Ascending aorta (tissue), 2 donors: Measurements from ENCODE around the gene PRRC2B. TPM values are rescaled to one million over a fixed set of nuclear protein-coding genes. Genes with fewer than 3 reads are reported as not detected.

Experiments
- DNase-seq, 2 donors: peaks; one replicate each; pipeline ENCODE4 v3.0.0-alpha.2; 2019; ENCODE audit warnings: low spot score in 2 of 2
- H3K27ac ChIP-seq, 2 donors: fragments of 200-600 bp; sonication (generic); one replicate each; pipeline ENCODE4 v1.5.1; 2016 to 2017; ENCODE audit warnings: mild to moderate bottlenecking in 1 of 2
- H3K27me3 ChIP-seq: fragments of 200-600 bp; sonication (generic); one replicate; pipeline ENCODE4 v1.5.1; 2017
- H3K36me3 ChIP-seq, 2 donors: fragments of 200-600 bp; sonication (generic); one replicate each; pipeline ENCODE4 v1.5.1; 2016
- H3K4me1 ChIP-seq, 2 donors: fragments of 200-600 bp; sonication (generic); one replicate each; pipeline ENCODE4 v1.5.1; 2016 to 2017; ENCODE audit warnings: mild to moderate bottlenecking in 1 of 2
- H3K4me3 ChIP-seq, 2 donors: fragments of 200-600 bp; sonication (generic); one replicate each; pipeline ENCODE4 v1.5.1; 2016 to 2017; ENCODE audit warnings: mild to moderate bottlenecking in 1 of 2
- H3K9me3 ChIP-seq, 2 donors: fragments of 200-600 bp; sonication (generic); one replicate each; pipeline ENCODE4 v1.5.1; 2016
- CTCF ChIP-seq, 3 experiments: fragments of 200-600 bp in 2 of 3; fragments of 450-650 bp in 1 of 3; sonication (generic) in 2 of 3; IDR thresholded peaks; one replicate each; pipeline ENCODE4 v1.5.1; 2016 to 2019; ENCODE audit warnings: antibody characterized with exemption in 3 of 3, mild to moderate bottlenecking in 1 of 3, moderate library complexity in 1 of 3
- intact Hi-C: fragments of 100-400 bp; cut with DNase I; formaldehyde crosslinking; loops from one replicate; pipeline ENCODE4 v1.15.1; 2023
- total RNA-seq: library from RNA; depleted of rRNA; stranded (reverse); fragments of >200 nt; gene quantifications from one replicate; pipeline ENCODE4 v1.1.0, GENCODE V29; 2016

The PRRC2B gene
- total RNA-seq, 1 donor from 2014 or later, result 199 TPM

GRCh38 chr9:131521822-131522221, 127.9 kb downstream of the PRRC2B start:
- peak in 1 of 2 donors; percentile 44 for DNase-seq
- H3K9me3 ChIP-seq, result no peaks in the 10 kb centered on the region
- H3K4me1 ChIP-seq, result no peaks in the 10 kb centered on the region
- no peak for TF ChIP-seq CTCF (IDR thresholded peaks at IDR 0.05)
- H3K4me3 ChIP-seq, result no peak overlapping the region
- H3K36me3 ChIP-seq, result peaks cover 93 to 95% of the 10 kb centered on the region in 2 donors
- no peaks in the 10 kb centered on the region for H3K27me3 ChIP-seq
- intact Hi-C loops, result no loop called here
- no peak overlapping the region for H3K27ac ChIP-seq

GRCh38 chr9:131522257-131523085, 128.6 kb downstream of the PRRC2B start:
- Histone ChIP-seq H3K9me3 (no peaks in the 10 kb centered on the region), H3K36me3 (peaks cover 90 to 95% of the 10 kb centered on the region in 2 donors), H3K4me1 (no peaks in the 10 kb centered on the region), H3K27ac (no peak overlapping the region), H3K4me3 (no peak overlapping the region), H3K27me3 (no peaks in the 10 kb centered on the region)
- DNase-seq, result peak in 1 of 2 donors; percentile 54
- intact Hi-C loops, result no loop called here
- no peak for TF ChIP-seq CTCF (IDR thresholded peaks at IDR 0.05)

GRCh38 chr9:131523086-131523388, 129.2 kb downstream of the PRRC2B start:
- Histone ChIP-seq H3K4me1 (no peaks in the 10 kb centered on the region), H3K27me3 (no peaks in the 10 kb centered on the region), H3K36me3 (peaks cover 84 to 97% of the 10 kb centered on the region in 2 donors), H3K9me3 (no peaks in the 10 kb centered on the region), H3K27ac (no peak overlapping the region), H3K4me3 (no peak overlapping the region)
- DNase-seq, result no peak
- intact Hi-C loops, result no loop called here
- TF ChIP-seq CTCF (IDR thresholded peaks at IDR 0.05), result no peak

GRCh38 chr9:131523451-131524435, 129.9 kb downstream of the PRRC2B start:
- Histone ChIP-seq H3K9me3 (no peaks in the 10 kb centered on the region), H3K4me1 (no peaks in the 10 kb centered on the region), H3K36me3 (peaks cover 84 to 97% of the 10 kb centered on the region in 2 donors), H3K4me3 (no peak overlapping the region), H3K27ac (no peak overlapping the region), H3K27me3 (no peaks in the 10 kb centered on the region)
- intact Hi-C loops, result no loop called here
- peak in 1 of 2 donors; percentile 63 for DNase-seq
- TF ChIP-seq CTCF (IDR thresholded peaks at IDR 0.05), result no peak

GRCh38 chr9:131524665-131525315, 130.9 kb downstream of the PRRC2B start:
- Histone ChIP-seq H3K9me3 (no peaks in the 10 kb centered on the region), H3K4me1 (peaks cover 2% of the 10 kb centered on the region in 2 donors), H3K27me3 (no peaks in the 10 kb centered on the region), H3K4me3 (no peak overlapping the region), H3K36me3 (peaks cover 84 to 97% of the 10 kb centered on the region in 2 donors), H3K27ac (no peak overlapping the region)
- intact Hi-C loops, result no loop called here
- no peak for DNase-seq
- TF ChIP-seq CTCF (IDR thresholded peaks at IDR 0.05), result no peak
